ELR (cell line): ENCODE data around the gene AFDN.
"Not testable (repeated sequence)": the region's sequence is repeated elsewhere in the genome, so short reads cannot be mapped to it uniquely, and the experiment has no call there.

Experiments
- DNase-seq: peaks from one replicate; pipeline ENCODE4 v3.0.0-alpha.2; 2015; ENCODE audit warnings: low read depth

The AFDN gene

GRCh38 chr6:167981916-167982462, 155.3 kb downstream of the AFDN start:
- DNase-seq, result no peak

GRCh38 chr6:167984144-167984719, 157.5 kb downstream of the AFDN start:
- no peak for DNase-seq

GRCh38 chr6:167984876-167985604, 158.3 kb downstream of the AFDN start:
- DNase-seq, result no peak

GRCh38 chr6:167985911-167986595, 159.3 kb downstream of the AFDN start:
- DNase-seq, result no peak

- DNase-seq, result no peak
Measured at GRCh38 chr6:167987396-167988153, 160.9 kb downstream of the AFDN start.

- no peak for DNase-seq
Measured at GRCh38 chr6:167988154-167988495, 161.4 kb downstream of the AFDN start.

GRCh38 chr6:167988945-167989841, 162.5 kb downstream of the AFDN start:
- no peak for DNase-seq

GRCh38 chr6:167990016-167990945, 163.6 kb downstream of the AFDN start:
- no peak for DNase-seq

GRCh38 chr6:167993169-167993568, 166.5 kb downstream of the AFDN start:
- no peak for DNase-seq

- no peak for DNase-seq
Measured at GRCh38 chr6:167993831-167994230, 167.1 kb downstream of the AFDN start.

GRCh38 chr6:167995302-167995701, 168.6 kb downstream of the AFDN start:
- DNase-seq, result no peak

GRCh38 chr6:167995731-167996151, 169.0 kb downstream of the AFDN start:
- no peak for DNase-seq

- DNase-seq, result no peak
Measured at GRCh38 chr6:167996424-167997199, 169.9 kb downstream of the AFDN start.

GRCh38 chr6:167997642-167998041, 170.9 kb downstream of the AFDN start, which contains the start of gene KIF25:
KIF25 (plus strand) TSS chr6:167997671; CDS start chr6:168029586, 31,915 bp downstream.
- DNase-seq, result no peak

GRCh38 chr6:167998215-167998614, 171.5 kb downstream of the AFDN start:
- no peak for DNase-seq

GRCh38 chr6:168000198-168001028, 173.7 kb downstream of the AFDN start:
- no peak for DNase-seq

GRCh38 chr6:168001029-168001332, 174.3 kb downstream of the AFDN start:
- no peak for DNase-seq

- DNase-seq, result not testable (repeated sequence)
Measured at GRCh38 chr6:168001514-168001913, 174.8 kb downstream of the AFDN start.

- DNase-seq, result no peak
Measured at GRCh38 chr6:168002804-168003203, 176.1 kb downstream of the AFDN start.
